MCF 10A (cell line): ENCODE results near the gene ZNF565. TPM values are rescaled to one million over a fixed set of nuclear protein-coding genes. Genes with fewer than 3 reads are reported as not detected.

Experiments used
- BruUV-seq: library from RNA; stranded (reverse); fragments of 400-500 nt; replicated peaks from 2 replicates; lab custom pipeline; 2021; lab: Mats Ljungman, UMichigan
- CTCF ChIA-PET: fragments of 300-600 bp; sonication (Branson Sonifier 250); formaldehyde crosslinking; extraction: SDS; loops from one replicate; lab custom pipeline; 2021; ENCODE audit warnings: antibody characterized with exemption, inconsistent platforms; lab: Yijun Ruan, JAX
- POLR2A ChIA-PET: fragments of 300-600, 350-650 bp; sonication (Branson Sonifier 250); formaldehyde crosslinking; extraction: SDS; loops from one replicate; lab custom pipeline; 2020; ENCODE audit warnings: antibody characterized with exemption, inconsistent platforms; lab: Yijun Ruan, JAX
- DNase-seq: peaks from one replicate; pipeline ENCODE4 v3.0.0-alpha.2; 2018; ENCODE audit not compliant: unreplicated experiment
- H3K27ac Mint-ChIP-seq: one replicate; pipeline ENCODE4 v1.8.0; 2022; ENCODE audit warnings: mild to moderate bottlenecking, low read depth, mixed read lengths; ENCODE audit not compliant: unreplicated experiment
- H3K27me3 Mint-ChIP-seq: one replicate; pipeline ENCODE4 v1.8.0; 2022; ENCODE audit warnings: mixed read lengths; ENCODE audit not compliant: insufficient read depth, unreplicated experiment
- H3K36me3 Mint-ChIP-seq: one replicate; pipeline ENCODE4 v1.8.0; 2022; ENCODE audit warnings: mild to moderate bottlenecking, moderate library complexity, mixed read lengths; ENCODE audit not compliant: insufficient read depth, unreplicated experiment
- H3K4me1 Mint-ChIP-seq: one replicate; pipeline ENCODE4 v1.8.0; 2022; ENCODE audit warnings: mixed read lengths; ENCODE audit not compliant: insufficient read depth, unreplicated experiment
- H3K4me3 Mint-ChIP-seq: one replicate; pipeline ENCODE4 v1.8.0; 2022; ENCODE audit warnings: mild to moderate bottlenecking, moderate library complexity, mixed read lengths; ENCODE audit not compliant: unreplicated experiment
- H3K9me3 Mint-ChIP-seq: one replicate; pipeline ENCODE4 v1.8.0; 2022; ENCODE audit warnings: mixed read lengths; ENCODE audit not compliant: unreplicated experiment
- intact Hi-C: fragments of 100-400 bp; cut with micrococcal nuclease; formaldehyde crosslinking; loops from 2 replicates; pipeline ENCODE4 v1.14.1; 2022
- total RNA-seq: library from RNA; stranded (reverse); gene quantifications from 2 replicates; pipeline ENCODE4 v1.2.3, GENCODE V29; 2022
- TF ChIP-seq, protein P1 (sequence below): fragments of 200-600 bp; IDR thresholded peaks from one replicate; pipeline ENCODE4 v1.8.0; 2022; ENCODE audit warnings: antibody characterized with exemption, mild to moderate bottlenecking; ENCODE audit not compliant: unreplicated experiment

The ZNF565 gene
- total RNA-seq, 1 experiment from 2014 or later, result 2.9 TPM

DNA sequence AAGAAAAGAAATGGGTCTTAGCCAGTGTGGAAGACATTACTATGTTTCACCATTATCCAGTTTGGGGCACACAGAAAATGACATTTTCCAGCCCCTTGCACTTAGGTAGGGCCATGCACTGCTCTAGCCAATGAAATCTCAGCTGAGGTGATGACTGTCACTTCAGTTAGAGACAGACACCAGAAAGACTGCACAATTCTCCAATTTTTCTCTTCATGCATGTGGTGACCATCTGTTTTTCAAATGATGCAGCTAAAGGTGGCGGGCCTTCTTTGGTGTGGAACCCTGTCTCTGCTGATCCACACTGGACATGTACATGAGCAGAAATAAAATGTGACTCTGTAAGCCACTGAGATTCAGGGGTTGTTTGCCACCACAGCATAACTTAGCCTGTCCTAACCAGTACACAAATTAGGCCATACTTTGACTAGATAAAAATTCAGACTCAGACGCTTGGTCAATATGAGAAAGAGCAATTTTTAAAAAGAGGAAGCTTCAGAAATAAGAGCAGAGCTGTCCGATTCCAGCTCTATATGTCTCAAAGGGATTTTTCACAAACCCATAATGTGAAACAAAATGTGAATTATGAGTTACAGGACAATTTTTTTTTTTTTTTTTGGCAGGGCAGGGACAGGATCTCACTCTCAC, 6.7 kb downstream of the ZNF565 start:
- CTCF ChIA-PET, result interaction anchor here (0.5 to 1.5 kb wide), 4 partner anchors 29 to 1692 kb away, joined by 3 to 6 read pairs (median 3); no protein-coding TSS in a partner anchor
- Mint-ChIP-seq H3K4me3 (no peak overlapping the region), H3K27me3 (no peaks in the 10 kb centered on the region)

DNA sequence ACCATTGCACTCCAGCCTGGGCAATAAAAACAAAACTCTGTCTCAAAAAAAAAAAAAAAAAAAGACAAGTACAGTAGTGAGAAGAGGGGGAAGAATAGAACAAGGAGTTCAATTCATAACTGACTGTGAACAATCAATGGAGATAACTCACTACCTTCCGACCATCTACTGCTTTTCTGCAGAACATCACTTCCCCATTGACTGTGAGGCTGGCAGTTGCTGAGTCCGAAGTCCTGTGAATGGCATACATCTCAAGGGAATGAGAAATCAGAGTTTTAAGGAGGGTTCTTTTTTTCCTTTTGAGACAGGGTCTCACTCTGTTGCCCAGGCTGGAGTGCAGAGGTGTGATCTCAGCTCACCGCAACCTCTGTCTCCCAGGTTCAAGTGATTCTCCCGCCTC, 11.2 kb downstream of the ZNF565 start:
- Mint-ChIP-seq H3K4me1 (no peaks in the 10 kb centered on the region), H3K27me3 (no peaks in the 10 kb centered on the region), H3K9me3 (no peaks in the 10 kb centered on the region), H3K36me3 (no peaks in the 10 kb centered on the region), H3K4me3 (no peak overlapping the region), H3K27ac (no peak overlapping the region)
- no TSS peak for BruUV-seq
- TF ChIP-seq, protein P1, sequence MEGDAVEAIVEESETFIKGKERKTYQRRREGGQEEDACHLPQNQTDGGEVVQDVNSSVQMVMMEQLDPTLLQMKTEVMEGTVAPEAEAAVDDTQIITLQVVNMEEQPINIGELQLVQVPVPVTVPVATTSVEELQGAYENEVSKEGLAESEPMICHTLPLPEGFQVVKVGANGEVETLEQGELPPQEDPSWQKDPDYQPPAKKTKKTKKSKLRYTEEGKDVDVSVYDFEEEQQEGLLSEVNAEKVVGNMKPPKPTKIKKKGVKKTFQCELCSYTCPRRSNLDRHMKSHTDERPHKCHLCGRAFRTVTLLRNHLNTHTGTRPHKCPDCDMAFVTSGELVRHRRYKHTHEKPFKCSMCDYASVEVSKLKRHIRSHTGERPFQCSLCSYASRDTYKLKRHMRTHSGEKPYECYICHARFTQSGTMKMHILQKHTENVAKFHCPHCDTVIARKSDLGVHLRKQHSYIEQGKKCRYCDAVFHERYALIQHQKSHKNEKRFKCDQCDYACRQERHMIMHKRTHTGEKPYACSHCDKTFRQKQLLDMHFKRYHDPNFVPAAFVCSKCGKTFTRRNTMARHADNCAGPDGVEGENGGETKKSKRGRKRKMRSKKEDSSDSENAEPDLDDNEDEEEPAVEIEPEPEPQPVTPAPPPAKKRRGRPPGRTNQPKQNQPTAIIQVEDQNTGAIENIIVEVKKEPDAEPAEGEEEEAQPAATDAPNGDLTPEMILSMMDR, result no peak
- POLR2A ChIA-PET, result interaction anchor here (2.8 kb wide), 1 partner anchor 12 kb away, joined by 11 read pairs; the partner anchor contains the start of genes ZNF146 and ZNF565
- no peak for DNase-seq
- CTCF ChIA-PET, result no interaction called here
- intact Hi-C loops, result no loop called here

More for the DNA sequence above, 6.7 kb downstream of the ZNF565 start:
- DNase-seq, result no peak
- H3K9me3 Mint-ChIP-seq, result no peaks in the 10 kb centered on the region
- peak overlapping the region; percentile 69 for H3K27ac Mint-ChIP-seq
- TF ChIP-seq, protein P1, result no peak
- no peaks in the 10 kb centered on the region for H3K4me1 Mint-ChIP-seq
- intact Hi-C loops, result no loop called here
- BruUV-seq, result no TSS peak
- POLR2A ChIA-PET, result interaction anchor here (0.6 to 1.2 kb wide), 3 partner anchors 12 to 80 kb away, joined by 3 read pairs; no protein-coding TSS in a partner anchor
- H3K36me3 Mint-ChIP-seq, result no peaks in the 10 kb centered on the region

GRCh38 chr19:36201684-36202083, 12.8 kb downstream of the ZNF565 start:
- no peaks in the 10 kb centered on the region for H3K27me3 Mint-ChIP-seq
- intact Hi-C loops, result no loop called here
- DNase-seq, result no peak
- no TSS peak for BruUV-seq
- no peaks in the 10 kb centered on the region for H3K4me1 Mint-ChIP-seq
- no peaks in the 10 kb centered on the region for H3K36me3 Mint-ChIP-seq
- H3K9me3 Mint-ChIP-seq, result no peaks in the 10 kb centered on the region
- no peak overlapping the region for H3K27ac Mint-ChIP-seq
- ChIA-PET POLR2A (no interaction called here), CTCF (no interaction called here)
- H3K4me3 Mint-ChIP-seq, result no peak overlapping the region
- TF ChIP-seq, protein P1, result no peak

DNA sequence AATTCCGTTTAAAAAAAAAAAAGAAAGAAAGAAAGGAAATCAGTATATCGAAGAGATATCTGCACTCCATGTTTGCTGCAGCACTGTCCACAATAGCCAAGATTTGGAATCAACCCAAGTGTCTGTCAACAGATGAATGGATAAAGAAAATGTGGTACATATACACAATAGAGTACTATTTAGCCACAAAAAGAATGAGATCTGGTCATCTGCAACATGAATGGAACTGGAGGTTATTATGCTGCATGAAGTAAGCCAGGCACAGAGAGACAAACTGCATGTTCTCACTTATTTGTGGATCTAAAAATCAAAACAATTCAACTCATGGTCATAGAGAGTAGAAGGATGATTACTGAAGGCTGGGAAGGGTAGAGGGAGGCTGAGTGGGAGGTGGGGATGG, 16.3 kb downstream of the ZNF565 start:
- BruUV-seq, result no TSS peak
- ChIA-PET POLR2A (no interaction called here), CTCF (no interaction called here)
- no peaks in the 10 kb centered on the region for H3K4me1 Mint-ChIP-seq
- H3K36me3 Mint-ChIP-seq, result peaks cover 15% of the 10 kb centered on the region
- H3K27ac Mint-ChIP-seq, result no peak overlapping the region
- intact Hi-C loops, result no loop called here
- TF ChIP-seq, protein P1, result no peak
- no peaks in the 10 kb centered on the region for H3K27me3 Mint-ChIP-seq
- H3K9me3 Mint-ChIP-seq, result no peaks in the 10 kb centered on the region
- H3K4me3 Mint-ChIP-seq, result no peak overlapping the region
- no peak for DNase-seq
